OCI-LY7 (cell line): Measurements from ENCODE around the gene PSMA4. TPM values are rescaled to one million over a fixed set of nuclear protein-coding genes. Genes with fewer than 3 reads are reported as not detected.
"Not testable (repeated sequence)": the region's sequence is repeated elsewhere in the genome, so short reads cannot be mapped to it uniquely, and the experiment has no call there.

Experiments
- BruUV-seq: library from RNA; stranded (reverse); fragments of 400-500 nt; replicated peaks from 2 replicates; lab custom pipeline; 2021; lab: Mats Ljungman, UMichigan
- CTCF ChIA-PET: fragments of 300-600 bp; sonication (Branson Sonifier 250); formaldehyde crosslinking; loops from one replicate; lab custom pipeline; 2022; ENCODE audit warnings: antibody characterized with exemption; ENCODE audit not compliant: unreplicated experiment; lab: Charles Lee
- POLR2A ChIA-PET: fragments of 300-600 bp; sonication (Branson Sonifier 250); formaldehyde crosslinking; loops from one replicate; lab custom pipeline; 2022; ENCODE audit warnings: antibody characterized with exemption; lab: Charles Lee
- DNase-seq: peaks from one replicate; pipeline ENCODE4 v3.0.0-alpha.2; 2015; ENCODE audit warnings: low spot score
- H2AFZ ChIP-seq: fragments of 200-600 bp; sonication (generic), shearing (Covaris generic); 2 replicates; pipeline ENCODE4 v1.6.1; 2014; ENCODE audit warnings: mild to moderate bottlenecking, antibody characterized with exemption, low read length, moderate library complexity
- H3K27ac ChIP-seq: fragments of 200-600 bp; sonication (generic); 2 replicates; pipeline ENCODE4 v1.5.1; 2014; ENCODE audit warnings: mixed run types, low read depth, mild to moderate bottlenecking, moderate library complexity, low read length, inconsistent platforms; ENCODE audit not compliant: poor library complexity, severe bottlenecking
- H3K36me3 ChIP-seq: fragments of 200-600 bp; sonication (generic); 2 replicates; pipeline ENCODE4 v1.6.1; 2014; ENCODE audit warnings: mild to moderate bottlenecking, antibody characterized with exemption, low read length, moderate library complexity, mixed read lengths; ENCODE audit not compliant: insufficient read depth
- H3K4me1 ChIP-seq: fragments of 200-600 bp; sonication (generic); 2 replicates; pipeline ENCODE4 v1.5.1; 2014; ENCODE audit warnings: mild to moderate bottlenecking, low read length; ENCODE audit not compliant: insufficient read depth, poor library complexity, severe bottlenecking
- H3K4me2 ChIP-seq: fragments of 200-600 bp; sonication (generic); 2 replicates; pipeline ENCODE4 v1.6.1; 2014; ENCODE audit warnings: mild to moderate bottlenecking, low read length
- H3K4me3 ChIP-seq: fragments of 200-600 bp; sonication (generic); 2 replicates; pipeline ENCODE4 v1.5.1; 2014; ENCODE audit warnings: mild to moderate bottlenecking, low read depth, low read length; ENCODE audit not compliant: poor library complexity, severe bottlenecking
- H3K79me2 ChIP-seq: fragments of 200-600 bp; sonication (generic); 2 replicates; pipeline ENCODE4 v1.6.1; 2016; ENCODE audit warnings: low read depth, mild to moderate bottlenecking, low read length, moderate library complexity, mixed read lengths; ENCODE audit not compliant: insufficient read depth
- H3K9me2 ChIP-seq: fragments of 200-600 bp; sonication (generic); 2 replicates; pipeline ENCODE4 v1.6.1; 2016; ENCODE audit warnings: mild to moderate bottlenecking, low read length, mixed read lengths; ENCODE audit not compliant: insufficient read depth
- H3K9me3 ChIP-seq: fragments of 200-600 bp; sonication (generic); 2 replicates; pipeline ENCODE4 v1.6.1; 2014; ENCODE audit warnings: mild to moderate bottlenecking, mixed run types, low read length, mixed read lengths
- H4K20me1 ChIP-seq: fragments of 200-600 bp; sonication (generic); 2 replicates; pipeline ENCODE4 v1.6.1; 2014; ENCODE audit warnings: mild to moderate bottlenecking, antibody characterized with exemption, low read length, moderate library complexity, mixed read lengths; ENCODE audit not compliant: insufficient read depth
- CTCF ChIP-seq: fragments of 200-600 bp; sonication (generic); conservative IDR thresholded peaks from 2 replicates; pipeline ENCODE4 v1.5.1; 2014; ENCODE audit warnings: mild to moderate bottlenecking, antibody characterized with exemption, low read length, moderate library complexity, mixed read lengths
- EZH2phosphoT487 ChIP-seq: fragments of 200-600 bp; sonication (generic); IDR thresholded peaks from 2 replicates; pipeline ENCODE4 v1.6.1; 2018; ENCODE audit warnings: low read depth, borderline replicate concordance, mild to moderate bottlenecking, mixed run types, antibody characterized with exemption, low read length, moderate library complexity, mixed read lengths
- intact Hi-C: fragments of 100-400 bp; cut with micrococcal nuclease; formaldehyde crosslinking; loops from one replicate; pipeline ENCODE4 v1.10.0; 2022; ENCODE audit not compliant: unreplicated experiment
- total RNA-seq, 2 experiments: library from RNA; depleted of rRNA in 1 of 2; stranded (reverse); fragments of >200 nt in 1 of 2; shearing (Covaris generic) in 1 of 2; gene quantifications; 2 replicates each; pipeline ENCODE4 v1.2.3, GENCODE V29; 2014 to 2022

The PSMA4 gene
- total RNA-seq, 2 experiments from 2014 or later: 186 to 254 TPM

- ChIA-PET POLR2A (no interaction called here), CTCF (no interaction called here)
- no peaks in the 10 kb centered on the region for H3K9me2 ChIP-seq
- H3K4me2 ChIP-seq: peak overlapping the region; percentile 69
- H3K36me3 ChIP-seq: no peaks in the 10 kb centered on the region
- no peak for DNase-seq
- no peak for TF ChIP-seq CTCF
- TF ChIP-seq EZH2phosphoT487: no peak
- BruUV-seq: no TSS peak
- no peaks in the 10 kb centered on the region for H4K20me1 ChIP-seq
- no peaks in the 10 kb centered on the region for H3K4me1 ChIP-seq
- peak overlapping the region; percentile 67 for H3K4me3 ChIP-seq
- peak overlapping the region; percentile 85 for H2AFZ ChIP-seq
- intact Hi-C loops: no loop called here
- H3K9me3 ChIP-seq: no peaks in the 10 kb centered on the region
- no peaks in the 10 kb centered on the region for H3K79me2 ChIP-seq
- no peak overlapping the region for H3K27ac ChIP-seq
These were observed 32.4 kb upstream of the PSMA4 start for GRCh38 chr15:78507831-78508160.

- Histone ChIP-seq H3K4me3 (peak overlapping the region; percentile 67), H3K9me2 (no peaks in the 10 kb centered on the region), H3K27ac (no peak overlapping the region), H3K9me3 (no peaks in the 10 kb centered on the region), H2AFZ (peak overlapping the region; percentile 85; the same call in 1 of the 2 replicates), H3K36me3 (no peaks in the 10 kb centered on the region), H4K20me1 (no peaks in the 10 kb centered on the region), H3K4me2 (peak overlapping the region; percentile 69), H3K4me1 (no peaks in the 10 kb centered on the region), H3K79me2 (no peaks in the 10 kb centered on the region)
- BruUV-seq: no TSS peak
- POLR2A ChIA-PET: no interaction called here
- intact Hi-C loops: no loop called here
- DNase-seq: no peak
- CTCF ChIA-PET: no interaction called here
- no peak for TF ChIP-seq CTCF
- no peak for TF ChIP-seq EZH2phosphoT487
These were observed 32.0 kb upstream of the PSMA4 start for GRCh38 chr15:78508272-78508671.

- intact Hi-C loops: no loop called here
- CTCF ChIA-PET: no interaction called here
- POLR2A ChIA-PET: no interaction called here
These were observed 30.4 kb upstream of the PSMA4 start for GRCh38 chr15:78509726-78510312.

GRCh38 chr15:78520035-78520434 lies 20.2 kb upstream of the PSMA4 start:
- POLR2A ChIA-PET, BruUV-seq, H3K27ac ChIP-seq, H3K79me2 ChIP-seq, DNase-seq, H3K36me3 ChIP-seq, H4K20me1 ChIP-seq, H3K4me1 ChIP-seq, H3K4me3 ChIP-seq, intact Hi-C loops, H3K9me3 ChIP-seq, H2AFZ ChIP-seq, CTCF ChIA-PET, H3K9me2 ChIP-seq, H3K4me2 ChIP-seq: not testable (repeated sequence)

More at GRCh38 chr15:78509726-78510312, 30.4 kb upstream of the PSMA4 start:
- Histone ChIP-seq H3K27ac (no peak overlapping the region), H3K79me2 (no peaks in the 10 kb centered on the region), H3K4me1 (no peaks in the 10 kb centered on the region), H3K36me3 (no peaks in the 10 kb centered on the region), H3K4me2 (no peak overlapping the region), H4K20me1 (no peaks in the 10 kb centered on the region), H3K4me3 (no peak overlapping the region), H2AFZ (no peak overlapping the region), H3K9me3 (no peaks in the 10 kb centered on the region), H3K9me2 (no peaks in the 10 kb centered on the region)
- no peak for DNase-seq
- TF ChIP-seq EZH2phosphoT487 (no peak), CTCF (no peak)
- no TSS peak for BruUV-seq
